Astrocyte (in vitro differentiated cells and primary cell): ENCODE measurements around the gene REXO1. TPM values are rescaled to one million over a fixed set of nuclear protein-coding genes. Genes with fewer than 3 reads are reported as not detected.

Experiments used
- DNase-seq: peaks from one replicate; pipeline ENCODE4 v3.0.0-alpha.2; 2010; ENCODE audit warnings: low read depth
- FAIRE-seq: peaks from 2 replicates; lab custom pipeline; 2011; peaks lifted over from hg19 to GRCh38; lab: Jason Lieb, UNC
- H2AFZ ChIP-seq: 2 replicates; pipeline ENCODE4 v1.6.0; 2012; ENCODE audit warnings: low read depth, low read length, inconsistent platforms
- H3K27ac ChIP-seq: 2 replicates; pipeline ENCODE4 v1.5.1; 2011; ENCODE audit warnings: low read depth, low read length, inconsistent platforms
- H3K27me3 ChIP-seq: 2 replicates; pipeline ENCODE4 v1.6.0; 2011; ENCODE audit warnings: low read length, inconsistent platforms; ENCODE audit not compliant: insufficient read depth
- H3K36me3 ChIP-seq: 2 replicates; pipeline ENCODE4 v1.5.1; 2011; ENCODE audit warnings: low read length, inconsistent platforms; ENCODE audit not compliant: insufficient read depth
- H3K4me1 ChIP-seq: 2 replicates; pipeline ENCODE4 v1.5.1; 2011; ENCODE audit warnings: low read length, inconsistent platforms; ENCODE audit not compliant: insufficient read depth
- H3K4me2 ChIP-seq: 2 replicates; pipeline ENCODE4 v1.6.0; 2012; ENCODE audit warnings: low read length, inconsistent platforms
- H3K4me3 ChIP-seq: 2 replicates; pipeline ENCODE4 v1.5.1; 2011; ENCODE audit warnings: low read depth, mild to moderate bottlenecking, low read length, inconsistent platforms; ENCODE audit not compliant: insufficient read depth
- H3K79me2 ChIP-seq: 2 replicates; pipeline ENCODE4 v1.6.0; 2012; ENCODE audit warnings: mild to moderate bottlenecking, low read length, inconsistent platforms; ENCODE audit not compliant: insufficient read depth
- H3K9ac ChIP-seq: 2 replicates; pipeline ENCODE4 v1.6.0; 2012; ENCODE audit warnings: mild to moderate bottlenecking, low read length, inconsistent platforms
- H3K9me3 ChIP-seq: 2 replicates; pipeline ENCODE4 v1.5.1; 2012; ENCODE audit warnings: low read depth, mild to moderate bottlenecking, low read length, inconsistent platforms; ENCODE audit not compliant: insufficient read depth
- H4K20me1 ChIP-seq: 2 replicates; pipeline ENCODE4 v1.6.0; 2012; ENCODE audit warnings: low read length, inconsistent platforms; ENCODE audit not compliant: insufficient read depth
- H3K27ac Mint-ChIP-seq: one replicate; pipeline ENCODE4 v1.8.0; 2021; ENCODE audit warnings: mild to moderate bottlenecking, mixed read lengths; ENCODE audit not compliant: unreplicated experiment
- H3K27me3 Mint-ChIP-seq: one replicate; pipeline ENCODE4 v1.8.0; 2021; ENCODE audit warnings: low read depth, mixed read lengths; ENCODE audit not compliant: unreplicated experiment
- H3K36me3 Mint-ChIP-seq: one replicate; pipeline ENCODE4 v1.8.0; 2021; ENCODE audit warnings: low read depth, mixed read lengths; ENCODE audit not compliant: unreplicated experiment
- H3K4me1 Mint-ChIP-seq: one replicate; pipeline ENCODE4 v1.8.0; 2021; ENCODE audit warnings: low read depth, mixed read lengths; ENCODE audit not compliant: unreplicated experiment
- H3K4me3 Mint-ChIP-seq: one replicate; pipeline ENCODE4 v1.8.0; 2021; ENCODE audit warnings: mild to moderate bottlenecking, moderate library complexity, mixed read lengths; ENCODE audit not compliant: unreplicated experiment
- H3K9me3 Mint-ChIP-seq: one replicate; pipeline ENCODE4 v1.8.0; 2021; ENCODE audit warnings: mild to moderate bottlenecking, mixed read lengths; ENCODE audit not compliant: unreplicated experiment
- EZH2 ChIP-seq: IDR thresholded peaks from 2 replicates; pipeline ENCODE4 v1.6.1; 2012; ENCODE audit warnings: mild to moderate bottlenecking, low read length, inconsistent platforms; ENCODE audit not compliant: insufficient read depth
- total RNA-seq: library from RNA; stranded (reverse); gene quantifications from 2 replicates; pipeline ENCODE4 v1.2.1, GENCODE V29; 2021
- TF ChIP-seq, protein P1 (sequence below): IDR thresholded peaks from 2 replicates; pipeline ENCODE4 v1.5.1; 2011; ENCODE audit warnings: low read depth, mild to moderate bottlenecking, inconsistent platforms, low read length, moderate library complexity; ENCODE audit not compliant: insufficient read depth

Gene REXO1
- total RNA-seq, 1 donor from 2014 or later, result 35.5 TPM

DNA sequence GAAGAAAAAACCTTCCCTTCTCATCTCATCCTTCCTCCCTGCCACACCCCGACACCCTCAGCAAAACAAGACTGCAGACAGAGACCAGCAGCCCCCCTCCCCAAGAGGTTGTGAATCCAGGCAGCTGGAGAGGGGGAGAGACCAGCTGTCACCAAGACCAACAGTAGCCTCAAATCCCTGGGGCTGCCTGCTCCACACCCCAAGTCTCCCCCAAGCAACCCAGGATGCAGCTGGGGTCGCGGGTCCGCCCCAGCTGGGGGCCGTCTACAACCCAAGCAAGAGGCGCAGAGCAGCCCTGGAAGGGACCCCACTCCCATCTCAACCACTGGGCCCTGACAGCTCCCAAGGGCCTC is 8.0 kb upstream of the REXO1 start:
- H3K27ac Mint-ChIP-seq, result peak overlapping the region; percentile 66
- H3K9me3 Mint-ChIP-seq, result no peaks in the 10 kb centered on the region
- no peak overlapping the region for H2AFZ ChIP-seq
- H3K4me2 ChIP-seq, result peak overlapping the region; percentile 81
- no peak overlapping the region for H3K9ac ChIP-seq
- no peaks in the 10 kb centered on the region for H3K9me3 ChIP-seq
- H3K4me3 ChIP-seq, result no peak overlapping the region
- H3K79me2 ChIP-seq, result peaks cover 91% of the 10 kb centered on the region
- no peaks in the 10 kb centered on the region for H3K36me3 Mint-ChIP-seq
- H3K27me3 Mint-ChIP-seq, result no peaks in the 10 kb centered on the region
- peak overlapping the region; percentile 19 for H3K27ac ChIP-seq
- no peak for DNase-seq
- no peaks in the 10 kb centered on the region for H3K27me3 ChIP-seq
- TF ChIP-seq EZH2, result no peak
- TF ChIP-seq, protein P1, sequence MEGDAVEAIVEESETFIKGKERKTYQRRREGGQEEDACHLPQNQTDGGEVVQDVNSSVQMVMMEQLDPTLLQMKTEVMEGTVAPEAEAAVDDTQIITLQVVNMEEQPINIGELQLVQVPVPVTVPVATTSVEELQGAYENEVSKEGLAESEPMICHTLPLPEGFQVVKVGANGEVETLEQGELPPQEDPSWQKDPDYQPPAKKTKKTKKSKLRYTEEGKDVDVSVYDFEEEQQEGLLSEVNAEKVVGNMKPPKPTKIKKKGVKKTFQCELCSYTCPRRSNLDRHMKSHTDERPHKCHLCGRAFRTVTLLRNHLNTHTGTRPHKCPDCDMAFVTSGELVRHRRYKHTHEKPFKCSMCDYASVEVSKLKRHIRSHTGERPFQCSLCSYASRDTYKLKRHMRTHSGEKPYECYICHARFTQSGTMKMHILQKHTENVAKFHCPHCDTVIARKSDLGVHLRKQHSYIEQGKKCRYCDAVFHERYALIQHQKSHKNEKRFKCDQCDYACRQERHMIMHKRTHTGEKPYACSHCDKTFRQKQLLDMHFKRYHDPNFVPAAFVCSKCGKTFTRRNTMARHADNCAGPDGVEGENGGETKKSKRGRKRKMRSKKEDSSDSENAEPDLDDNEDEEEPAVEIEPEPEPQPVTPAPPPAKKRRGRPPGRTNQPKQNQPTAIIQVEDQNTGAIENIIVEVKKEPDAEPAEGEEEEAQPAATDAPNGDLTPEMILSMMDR, result no peak
- peak overlapping the region; percentile 40 for H3K4me3 Mint-ChIP-seq
- peaks cover 51% of the 10 kb centered on the region for H3K4me1 ChIP-seq
- no peak for FAIRE-seq
- H3K36me3 ChIP-seq, result no peaks in the 10 kb centered on the region
- H4K20me1 ChIP-seq, result peaks cover 88% of the 10 kb centered on the region
- H3K4me1 Mint-ChIP-seq, result peaks cover 14% of the 10 kb centered on the region

DNA sequence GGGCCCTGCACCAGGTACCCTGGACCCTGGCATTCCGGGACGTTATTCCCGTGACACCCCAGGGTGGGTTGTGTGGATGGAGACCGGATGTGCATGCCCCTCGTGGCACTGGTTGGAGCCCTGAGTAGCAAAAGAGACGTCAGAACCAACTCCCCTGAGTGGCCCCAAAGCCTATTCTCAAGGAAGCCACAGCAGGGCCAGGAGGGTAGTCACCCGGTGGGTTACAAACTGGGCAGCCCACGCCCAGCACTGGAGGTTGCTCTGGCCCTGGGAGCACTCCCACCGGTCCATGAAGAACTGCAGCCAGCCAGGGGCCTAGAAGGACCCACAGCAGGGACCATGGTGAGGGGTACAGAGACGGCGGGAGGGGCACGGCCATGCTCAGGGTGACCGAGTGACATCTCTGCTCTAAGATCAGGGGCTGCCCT is 7.6 kb upstream of the REXO1 start:
- Histone ChIP-seq H3K36me3 (no peaks in the 10 kb centered on the region), H3K4me2 (peak overlapping the region; percentile 81), H3K9ac (peak overlapping the region; percentile 50), H3K4me1 (peaks cover 46% of the 10 kb centered on the region), H3K27ac (peak overlapping the region; percentile 19), H2AFZ (no peak overlapping the region), H3K4me3 (no peak overlapping the region), H3K79me2 (peaks cover 87% of the 10 kb centered on the region), H3K27me3 (no peaks in the 10 kb centered on the region), H3K9me3 (no peaks in the 10 kb centered on the region), H4K20me1 (peaks cover 88% of the 10 kb centered on the region)
- H3K36me3 Mint-ChIP-seq, result no peaks in the 10 kb centered on the region
- H3K27ac Mint-ChIP-seq, result peak overlapping the region; percentile 47
- H3K27me3 Mint-ChIP-seq, result no peaks in the 10 kb centered on the region
- DNase-seq (no peak), FAIRE-seq (no peak)
- H3K4me3 Mint-ChIP-seq, result peak overlapping the region; percentile 40
- TF ChIP-seq, protein P1, result no peak
- TF ChIP-seq EZH2, result no peak
- H3K9me3 Mint-ChIP-seq, result no peaks in the 10 kb centered on the region
- H3K4me1 Mint-ChIP-seq, result peaks cover 17% of the 10 kb centered on the region

DNA sequence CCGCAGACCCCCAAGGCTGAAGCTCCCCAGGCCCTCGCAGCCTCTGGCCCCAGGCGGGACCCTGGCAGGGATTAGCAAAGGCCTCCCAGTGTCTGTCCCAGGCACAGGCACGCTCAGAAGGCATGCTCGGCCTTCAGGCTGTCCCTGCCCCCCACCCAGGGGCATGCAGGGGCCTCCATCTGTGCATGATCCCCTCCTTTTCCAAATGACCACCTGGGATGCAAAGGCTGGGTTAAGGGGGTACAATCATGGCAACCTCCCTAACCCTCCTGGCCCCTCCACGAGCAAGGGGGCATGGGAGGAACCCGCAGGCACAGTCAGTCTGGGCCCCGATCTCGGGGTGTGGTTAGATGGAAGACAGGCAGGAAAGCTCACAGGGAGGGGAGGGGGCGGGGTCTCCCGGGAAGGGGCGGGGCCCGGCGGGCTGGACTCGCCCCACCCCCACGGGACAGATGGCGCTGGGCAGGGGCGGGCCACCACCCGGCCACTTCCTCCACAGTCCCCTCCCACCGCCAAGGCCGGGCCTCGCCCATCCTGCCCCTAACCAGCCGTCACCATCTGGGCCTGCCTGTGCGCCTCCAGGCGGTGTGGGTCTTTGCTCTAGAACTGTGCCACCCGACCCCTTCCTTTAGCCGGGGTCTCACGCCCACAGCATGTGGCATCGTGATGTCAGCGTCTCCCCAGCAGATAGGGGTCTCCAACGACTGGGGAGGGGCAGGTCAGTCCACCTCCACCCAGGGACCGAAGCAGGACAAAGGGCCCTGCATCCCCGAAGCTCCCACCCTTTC is 7.0 kb upstream of the REXO1 start:
- no peaks in the 10 kb centered on the region for H3K27me3 ChIP-seq
- H4K20me1 ChIP-seq, result peaks cover 84% of the 10 kb centered on the region
- H3K36me3 ChIP-seq, result no peaks in the 10 kb centered on the region
- Mint-ChIP-seq H3K4me1 (peaks cover 18% of the 10 kb centered on the region), H3K27me3 (no peaks in the 10 kb centered on the region), H3K9me3 (no peaks in the 10 kb centered on the region), H3K4me3 (peak overlapping the region; percentile 66), H3K27ac (peak overlapping the region; percentile 93), H3K36me3 (no peaks in the 10 kb centered on the region)
- peak overlapping the region; percentile 81 for H3K4me2 ChIP-seq
- H3K4me1 ChIP-seq, result peaks cover 40% of the 10 kb centered on the region
- TF ChIP-seq EZH2, result no peak
- TF ChIP-seq, protein P1, result no peak
- H3K4me3 ChIP-seq, result no peak overlapping the region
- no peaks in the 10 kb centered on the region for H3K9me3 ChIP-seq
- no peak overlapping the region for H3K27ac ChIP-seq
- FAIRE-seq (no peak), DNase-seq (peak; percentile 35)
- H2AFZ ChIP-seq, result no peak overlapping the region
- H3K9ac ChIP-seq, result peak overlapping the region; percentile 50
- peaks cover 81% of the 10 kb centered on the region for H3K79me2 ChIP-seq
